DLD1 (cell line): Measurements from ENCODE around the gene KIF13A.
"Not testable (repeated sequence)": the region's sequence is repeated elsewhere in the genome, so short reads cannot be mapped to it uniquely, and the experiment has no call there.

Experiments used
- in situ Hi-C: cut with HindIII; loops from 2 replicates; pipeline ENCODE4 v1.10.0; 2017; ENCODE audit warnings: low sequenced_read_pairs

Gene KIF13A

GRCh38 chr6:17878734-17879133 lies 108.7 kb downstream of the KIF13A start:
- in situ Hi-C loops: no loop called here

GRCh38 chr6:17877895-17878440 lies 109.5 kb downstream of the KIF13A start:
- in situ Hi-C loops: no loop called here

GRCh38 chr6:17877196-17877894 lies 110.1 kb downstream of the KIF13A start:
- in situ Hi-C loops: no loop called here

- in situ Hi-C loops: no loop called here
Observed at GRCh38 chr6:17874753-17875152, 112.7 kb downstream of the KIF13A start.

- in situ Hi-C loops: no loop called here
Observed at GRCh38 chr6:17872908-17873307, 114.5 kb downstream of the KIF13A start.

- in situ Hi-C loops: no loop called here
Observed at GRCh38 chr6:17871836-17872235, 115.6 kb downstream of the KIF13A start.

- in situ Hi-C loops: no loop called here
Observed at GRCh38 chr6:17871189-17871519, 116.3 kb downstream of the KIF13A start.

GRCh38 chr6:17870300-17871188 lies 116.9 kb downstream of the KIF13A start:
- in situ Hi-C loops: no loop called here

- in situ Hi-C loops: no loop called here
Observed at GRCh38 chr6:17869753-17870050, 117.7 kb downstream of the KIF13A start.

GRCh38 chr6:17869010-17869752 lies 118.3 kb downstream of the KIF13A start:
- in situ Hi-C loops: no loop called here

GRCh38 chr6:17867880-17868279 lies 119.6 kb downstream of the KIF13A start:
- in situ Hi-C loops: no loop called here

GRCh38 chr6:17866876-17867444 lies 120.5 kb downstream of the KIF13A start:
- in situ Hi-C loops: no loop called here

GRCh38 chr6:17865798-17866725 lies 121.4 kb downstream of the KIF13A start:
- in situ Hi-C loops: no loop called here

- in situ Hi-C loops: no loop called here
Observed at GRCh38 chr6:17865243-17865642, 122.2 kb downstream of the KIF13A start.

GRCh38 chr6:17863901-17864754 lies 123.3 kb downstream of the KIF13A start:
- in situ Hi-C loops: no loop called here

GRCh38 chr6:17861361-17861760 lies 126.1 kb downstream of the KIF13A start:
- in situ Hi-C loops: no loop called here

GRCh38 chr6:17859846-17860245 lies 127.6 kb downstream of the KIF13A start:
- in situ Hi-C loops: no loop called here

- in situ Hi-C loops: no loop called here
Observed at GRCh38 chr6:17858584-17858983, 128.9 kb downstream of the KIF13A start.

GRCh38 chr6:17857188-17857587 lies 130.2 kb downstream of the KIF13A start:
- in situ Hi-C loops: not testable (repeated sequence)
